Breast epithelium (tissue), 4 donors: ENCODE measurements around the gene PRKAR1B. TPM values are rescaled to one million over a fixed set of nuclear protein-coding genes. Genes with fewer than 3 reads are reported as not detected.

Experiments
- DNase-seq, 2 donors: peaks; one replicate each; pipeline ENCODE4 v3.0.0-alpha.2; 2019; ENCODE audit warnings: low spot score in 2 of 2
- H3K27ac ChIP-seq, 2 donors: fragments of 200-600 bp; sonication (generic) in 1 of 2; one replicate each; pipeline ENCODE4 v1.5.1; 2016 to 2019; ENCODE audit warnings: mild to moderate bottlenecking in 1 of 2
- H3K27me3 ChIP-seq, 2 donors: fragments of 200-600 bp; sonication (generic) in 1 of 2; one replicate each; pipeline versions ENCODE4 v1.5.1 to v1.6.0; 2017 to 2019; ENCODE audit warnings: control low read depth in 1 of 2, mild to moderate bottlenecking in 1 of 2
- H3K36me3 ChIP-seq: fragments of 200-600 bp; one replicate; pipeline ENCODE4 v1.5.1; 2019
- H3K4me1 ChIP-seq, 2 donors: fragments of 200-600 bp; sonication (generic); one replicate each; pipeline ENCODE4 v1.5.1; 2016 to 2019; ENCODE audit warnings: control low read depth in 1 of 2
- H3K4me3 ChIP-seq, 3 donors: fragments of 200-600 bp; sonication (generic); 1 replicate in 2 of 3; 2 replicates in 1 of 3; pipeline ENCODE4 v1.5.1; 2016 to 2019; ENCODE audit warnings: mild to moderate bottlenecking in 3 of 3, moderate library complexity in 2 of 3
- H3K9me3 ChIP-seq, 2 donors: fragments of 200-600 bp; sonication (generic) in 1 of 2; one replicate each; pipeline ENCODE4 v1.5.1; 2016 to 2019; ENCODE audit warnings: control low read depth in 1 of 2
- CTCF ChIP-seq, 3 donors: fragments of 450-650 bp; IDR thresholded peaks; one replicate each; pipeline ENCODE4 v1.5.1; 2016 to 2017; ENCODE audit warnings: antibody characterized with exemption in 3 of 3, mild to moderate bottlenecking in 3 of 3, moderate library complexity in 3 of 3
- POLR2A ChIP-seq: fragments of 450-650 bp; IDR thresholded peaks from one replicate; pipeline ENCODE4 v1.6.1; 2016; ENCODE audit warnings: antibody characterized with exemption, mild to moderate bottlenecking, moderate library complexity
- POLR2AphosphoS5 ChIP-seq, 3 donors: sonication (generic); formaldehyde crosslinking; IDR thresholded peaks; one replicate each; pipeline ENCODE4 v1.6.1; 2017; ENCODE audit warnings: antibody characterized with exemption in 3 of 3
- intact Hi-C: fragments of 100-400 bp; cut with DNase I; formaldehyde crosslinking; loops from one replicate; pipeline ENCODE4 v1.15.1; 2023; ENCODE audit warnings: low total_unique reads
- total RNA-seq, 3 donors: library from RNA; depleted of rRNA; stranded (reverse); fragments of >200 nt; gene quantifications; one replicate each; pipeline ENCODE4 v1.1.0, GENCODE V29; 2016

PRKAR1B gene
- total RNA-seq, 3 donors from 2014 or later, result 3.7 to 10.5 (median 7.9) TPM

- Histone ChIP-seq H3K9me3 (no peaks in the 10 kb centered on the region), H3K4me1 (no peaks in the 10 kb centered on the region), H3K27ac (no peak overlapping the region), H3K27me3 (no peaks in the 10 kb centered on the region), H3K4me3 (no peak overlapping the region), H3K36me3 (no peaks in the 10 kb centered on the region)
- no peak for DNase-seq
- TF ChIP-seq POLR2AphosphoS5 (IDR thresholded peaks at IDR 0.05) (no peak), POLR2A (no peak), CTCF (IDR thresholded peaks at IDR 0.05) (no peak)
- intact Hi-C loops, result no loop called here
Observed at GRCh38 chr7:577741-578370, 149.2 kb downstream of the PRKAR1B start.

GRCh38 chr7:577278-577665 is 149.8 kb downstream of the PRKAR1B start:
- intact Hi-C loops, result no loop called here
- no peak for TF ChIP-seq POLR2AphosphoS5 (IDR thresholded peaks at IDR 0.05)
- no peak for TF ChIP-seq POLR2A
- TF ChIP-seq CTCF (IDR thresholded peaks at IDR 0.05), result no peak
- H3K4me3 ChIP-seq, result no peak overlapping the region
- H3K27ac ChIP-seq, result no peak overlapping the region
- no peaks in the 10 kb centered on the region for H3K27me3 ChIP-seq
- H3K4me1 ChIP-seq, result no peaks in the 10 kb centered on the region
- no peaks in the 10 kb centered on the region for H3K36me3 ChIP-seq
- H3K9me3 ChIP-seq, result no peaks in the 10 kb centered on the region
- DNase-seq, result no peak

DNA sequence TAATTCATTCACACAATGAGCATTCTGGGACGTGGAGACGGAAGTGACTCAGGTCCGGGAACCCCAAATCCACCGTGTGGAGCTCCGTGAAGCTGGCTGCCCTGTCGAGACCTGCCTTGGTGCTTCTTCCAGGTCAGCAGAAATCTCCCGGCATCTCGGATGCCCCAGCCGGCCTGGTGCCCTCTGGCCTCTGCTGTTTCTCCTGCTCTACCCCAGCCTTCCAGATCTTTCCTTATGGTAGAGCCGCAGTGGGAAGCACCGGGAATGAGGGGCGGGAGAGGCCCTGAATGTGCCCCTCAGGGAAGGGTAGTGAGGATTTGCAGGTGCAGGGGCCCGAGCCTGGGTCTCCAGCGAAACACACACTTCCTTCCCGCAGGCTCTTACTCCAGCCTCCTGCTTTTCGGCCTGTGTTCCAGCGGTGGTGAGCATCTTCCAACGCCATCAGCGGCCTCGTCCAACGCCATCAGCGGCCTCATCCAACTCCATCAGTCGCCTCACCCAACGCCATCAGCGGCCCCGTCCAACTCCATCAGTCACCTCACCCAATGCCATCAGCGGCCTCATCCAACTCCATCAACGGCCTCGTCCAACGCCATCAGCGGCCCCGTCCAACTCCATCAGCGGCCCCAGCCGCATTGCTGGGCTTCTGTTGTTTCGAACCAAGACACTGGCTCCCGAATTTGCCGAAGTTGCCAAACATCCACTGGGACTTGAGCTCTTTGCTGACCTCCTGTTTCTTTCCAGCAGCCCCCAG is 150.4 kb downstream of the PRKAR1B start:
- Histone ChIP-seq H3K36me3 (no peaks in the 10 kb centered on the region), H3K9me3 (no peaks in the 10 kb centered on the region), H3K27me3 (no peaks in the 10 kb centered on the region), H3K4me1 (no peaks in the 10 kb centered on the region), H3K27ac (no peak overlapping the region), H3K4me3 (no peak overlapping the region)
- no peak for DNase-seq
- TF ChIP-seq POLR2A, result no peak
- TF ChIP-seq CTCF (IDR thresholded peaks at IDR 0.05), result no peak
- no peak for TF ChIP-seq POLR2AphosphoS5 (IDR thresholded peaks at IDR 0.05)
- intact Hi-C loops, result no loop called here

- H3K4me1 ChIP-seq, result no peaks in the 10 kb centered on the region
- intact Hi-C loops, result no loop called here
Observed at GRCh38 chr7:575425-576366, 151.4 kb downstream of the PRKAR1B start.

More at GRCh38 chr7:575425-576366, 151.4 kb downstream of the PRKAR1B start:
- Histone ChIP-seq H3K27ac (no peak overlapping the region), H3K27me3 (no peaks in the 10 kb centered on the region), H3K4me3 (no peak overlapping the region), H3K9me3 (no peaks in the 10 kb centered on the region), H3K36me3 (no peaks in the 10 kb centered on the region)
- TF ChIP-seq CTCF (IDR thresholded peaks at IDR 0.05), result no peak
- TF ChIP-seq POLR2A, result no peak
- no peak for TF ChIP-seq POLR2AphosphoS5 (IDR thresholded peaks at IDR 0.05)
- DNase-seq, result no peak
